GM12891 (cell line): ENCODE measurements around the gene SLC2A9.

Experiments used
- DNase-seq: peaks from one replicate; pipeline ENCODE4 v3.0.0; 2011; ENCODE audit warnings: low spot score; ENCODE audit not compliant: insufficient read length
- FAIRE-seq: peaks from 2 replicates; lab custom pipeline; 2011; peaks lifted over from hg19 to GRCh38; lab: Jason Lieb, UNC
- PAX5 ChIP-seq: IDR thresholded peaks from 2 replicates; pipeline ENCODE4 v1.6.1; 2011; ENCODE audit warnings: low read length, moderate library complexity, mild to moderate bottlenecking; ENCODE audit not compliant: insufficient read depth, severe bottlenecking
- POLR2A ChIP-seq: IDR thresholded peaks from 2 replicates; pipeline ENCODE4 v1.6.1; 2011; ENCODE audit warnings: low read depth, low read length, control low read depth
- POLR2AphosphoS5 ChIP-seq: IDR thresholded peaks from 2 replicates; pipeline ENCODE4 v1.6.1; 2011; ENCODE audit warnings: low read depth, low read length, control low read depth
- POU2F2 ChIP-seq: IDR thresholded peaks from 2 replicates; pipeline ENCODE4 v1.6.1; 2011; ENCODE audit warnings: low read depth, mild to moderate bottlenecking, control low read depth, low read length, moderate library complexity
- SPI1 ChIP-seq: IDR thresholded peaks from 2 replicates; pipeline ENCODE4 v1.6.1; 2011; ENCODE audit warnings: low read depth, low read length, control low read depth
- TAF1 ChIP-seq: IDR thresholded peaks from 2 replicates; pipeline ENCODE4 v1.6.1; 2011; ENCODE audit warnings: low read depth, low read length, control low read depth

SLC2A9 gene

GRCh38 chr4:10047967-10048366 is 26.7 kb upstream of the SLC2A9 start:
- no peak for DNase-seq
- no peak for FAIRE-seq
- TF ChIP-seq TAF1 (no peak), POU2F2 (no peak), POLR2A (no peak), PAX5 (no peak)

DNA sequence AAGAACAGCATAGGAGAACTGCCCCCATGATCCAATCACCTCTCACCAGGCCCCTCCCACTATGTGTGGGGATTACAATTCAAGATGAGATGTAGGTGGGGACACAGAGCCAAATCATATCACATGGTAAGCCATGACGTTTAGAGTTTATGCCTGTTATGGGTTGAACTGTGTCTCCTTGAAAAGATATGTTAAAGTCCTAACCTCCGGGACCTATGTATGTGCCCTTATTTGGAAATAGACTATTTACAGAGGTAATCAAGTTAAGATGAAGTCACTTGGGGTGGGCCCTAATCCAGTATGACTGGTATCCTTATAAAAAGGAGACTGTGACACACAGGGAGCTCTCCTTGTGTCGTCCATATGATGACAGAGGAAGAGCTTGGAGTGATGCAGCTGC is 25.2 kb upstream of the SLC2A9 start:
- TF ChIP-seq POLR2A, result no peak
- TF ChIP-seq POU2F2, result no peak
- no peak for TF ChIP-seq PAX5
- TF ChIP-seq SPI1, result no peak
- TF ChIP-seq POLR2AphosphoS5, result no peak
- DNase-seq (no peak), FAIRE-seq (no peak)

DNA sequence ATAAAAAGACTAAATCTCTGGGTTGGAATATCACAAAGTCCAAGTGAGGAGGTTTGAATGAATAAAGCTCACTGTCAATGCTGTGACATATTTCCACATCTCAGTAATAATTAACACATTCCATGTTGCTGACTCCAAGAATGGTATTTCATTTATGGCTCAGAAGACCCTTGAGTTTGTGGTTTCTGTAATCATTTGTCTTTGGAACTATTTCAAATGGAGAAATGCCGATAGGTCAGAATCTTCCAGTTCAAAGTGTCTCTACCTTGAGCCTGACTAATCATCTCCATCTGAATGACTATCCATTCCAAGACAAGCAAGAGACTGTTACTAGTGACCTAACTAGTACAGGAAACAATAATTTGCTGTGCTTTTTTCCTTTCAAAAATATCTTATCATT is 24.2 kb upstream of the SLC2A9 start:
- FAIRE-seq (no peak), DNase-seq (no peak)
- TF ChIP-seq POLR2AphosphoS5 (no peak), PAX5 (no peak), TAF1 (no peak), SPI1 (no peak), POLR2A (no peak), POU2F2 (no peak)

DNA sequence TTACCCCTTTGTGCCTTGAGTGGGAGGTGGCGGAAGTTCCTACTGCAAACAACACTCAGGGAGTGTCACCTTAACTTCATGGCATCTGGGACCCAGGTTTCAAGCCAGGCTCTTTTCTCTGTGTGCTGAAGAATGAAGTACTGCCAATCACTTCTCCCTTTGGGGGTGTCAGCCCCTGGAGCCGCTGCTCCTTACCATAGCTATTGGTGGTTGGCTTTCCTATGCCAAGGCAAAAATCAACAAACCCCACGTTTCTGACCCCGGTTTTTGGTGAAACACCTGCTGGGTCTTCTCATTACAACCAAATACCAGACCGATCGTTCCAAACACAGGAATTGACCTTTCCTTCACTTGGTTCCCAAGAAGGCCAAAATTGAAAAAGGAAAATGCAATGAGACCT is 19.7 kb upstream of the SLC2A9 start:
- TF ChIP-seq PAX5, result no peak
- TF ChIP-seq POLR2A, result no peak
- TF ChIP-seq POU2F2, result no peak
- DNase-seq, result no peak
- FAIRE-seq, result no peak

- DNase-seq (no peak), FAIRE-seq (no peak)
- TF ChIP-seq PAX5 (no peak), SPI1 (no peak), TAF1 (no peak), POLR2A (no peak), POU2F2 (no peak), POLR2AphosphoS5 (no peak)
Observed at GRCh38 chr4:10040049-10040892, 19.0 kb upstream of the SLC2A9 start.

DNA sequence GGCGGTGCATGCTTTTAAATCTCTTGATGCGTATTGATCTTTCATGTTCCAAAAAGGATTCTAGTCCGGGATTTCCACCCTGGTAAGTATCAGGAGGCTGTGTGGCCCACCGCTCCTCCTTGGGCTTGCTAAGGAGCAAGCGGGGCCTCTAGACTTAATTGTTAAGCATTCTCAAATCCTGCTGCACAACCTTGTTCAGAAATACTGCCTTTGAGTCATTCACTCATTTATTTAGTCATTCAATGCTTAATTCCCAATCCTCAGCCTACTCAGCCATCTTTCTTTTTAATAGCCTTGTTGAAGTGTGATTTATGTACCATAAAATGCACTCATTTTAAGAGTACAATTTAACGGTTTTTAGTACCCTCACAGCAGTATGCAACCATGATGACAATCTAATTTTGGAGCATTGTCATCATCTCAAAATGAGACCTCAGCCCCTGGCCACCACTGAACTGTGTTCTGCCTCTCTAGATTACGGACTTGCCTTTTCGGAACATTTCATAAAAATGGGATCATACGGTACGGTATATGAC is 15.6 kb upstream of the SLC2A9 start:
- FAIRE-seq, result no peak
- no peak for DNase-seq
- no peak for TF ChIP-seq POLR2A
- no peak for TF ChIP-seq POLR2AphosphoS5
- TF ChIP-seq TAF1, result no peak
- TF ChIP-seq SPI1, result no peak
- no peak for TF ChIP-seq PAX5
- no peak for TF ChIP-seq POU2F2

DNA sequence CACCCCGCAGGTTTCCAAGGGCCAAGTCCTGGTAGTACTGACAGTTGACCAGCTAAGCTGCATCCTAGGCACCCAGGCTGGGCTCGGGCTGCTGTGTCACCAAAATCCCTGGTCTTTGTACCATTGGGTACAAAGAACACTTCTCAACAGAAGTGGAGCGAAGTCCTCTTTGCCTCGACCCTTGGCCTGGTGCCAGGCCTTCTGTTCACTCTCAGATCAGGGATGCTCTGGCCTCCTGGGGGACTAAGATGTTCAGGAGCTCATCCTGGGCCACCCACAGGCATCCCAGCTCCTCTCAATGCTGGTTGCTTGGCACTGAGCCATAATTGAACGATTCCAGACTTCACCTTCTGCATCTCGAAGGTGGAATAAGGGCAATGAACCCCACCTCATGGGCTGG is 13.8 kb upstream of the SLC2A9 start:
- TF ChIP-seq POLR2AphosphoS5 (no peak), TAF1 (no peak), SPI1 (no peak), POU2F2 (no peak), PAX5 (no peak)
- DNase-seq, result no peak
- FAIRE-seq, result no peak

- FAIRE-seq, result no peak
- TF ChIP-seq POU2F2 (no peak), PAX5 (no peak), TAF1 (no peak), SPI1 (no peak), POLR2A (no peak), POLR2AphosphoS5 (no peak)
- no peak for DNase-seq
Observed at GRCh38 chr4:10034612-10035104, 13.4 kb upstream of the SLC2A9 start.

GRCh38 chr4:10034136-10034535 is 12.8 kb upstream of the SLC2A9 start:
- FAIRE-seq (no peak), DNase-seq (no peak)
- no peak for TF ChIP-seq POLR2AphosphoS5
- no peak for TF ChIP-seq POU2F2
- TF ChIP-seq PAX5, result no peak
- no peak for TF ChIP-seq SPI1
- TF ChIP-seq TAF1, result no peak
- no peak for TF ChIP-seq POLR2A

DNA sequence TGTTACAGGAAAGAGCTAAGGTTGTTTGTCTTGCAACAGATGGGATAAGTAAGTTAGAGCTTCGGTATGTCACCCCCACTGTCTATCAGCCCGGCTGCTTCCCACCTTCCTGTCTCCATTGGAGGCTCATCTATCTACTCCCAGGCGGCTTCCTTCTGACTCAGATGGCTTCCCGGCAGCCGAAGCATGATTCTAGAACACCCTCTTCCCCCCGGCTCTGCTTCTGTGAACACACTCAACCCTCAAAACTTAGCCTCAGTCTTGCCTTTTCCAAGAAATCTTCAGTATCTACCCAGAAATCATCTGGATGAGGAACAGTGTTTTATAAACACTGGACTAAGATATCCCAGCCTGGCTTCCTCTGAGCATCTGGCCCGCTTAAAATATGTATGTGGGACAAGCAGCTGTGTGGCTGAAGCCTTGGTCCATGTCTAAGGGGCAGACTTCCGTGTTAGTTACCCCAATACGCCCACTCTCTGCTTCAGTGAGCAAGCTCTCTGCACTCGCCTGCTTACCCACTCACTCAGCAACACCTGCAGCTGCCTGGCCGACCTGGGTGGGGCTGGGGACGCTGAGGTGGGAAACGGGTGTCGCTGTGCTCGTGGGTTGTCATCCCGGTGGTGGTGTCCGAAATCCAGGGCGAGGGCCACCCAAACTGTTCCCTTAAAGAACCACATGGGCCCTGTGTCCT is 12.0 kb upstream of the SLC2A9 start:
- no peak for TF ChIP-seq PAX5
- TF ChIP-seq POLR2AphosphoS5, result no peak
- no peak for TF ChIP-seq SPI1
- no peak for TF ChIP-seq POLR2A
- TF ChIP-seq TAF1, result no peak
- TF ChIP-seq POU2F2, result no peak
- DNase-seq (no peak), FAIRE-seq (peak; percentile 55)
